ENCODE data around the gene NOX4.

DNA sequence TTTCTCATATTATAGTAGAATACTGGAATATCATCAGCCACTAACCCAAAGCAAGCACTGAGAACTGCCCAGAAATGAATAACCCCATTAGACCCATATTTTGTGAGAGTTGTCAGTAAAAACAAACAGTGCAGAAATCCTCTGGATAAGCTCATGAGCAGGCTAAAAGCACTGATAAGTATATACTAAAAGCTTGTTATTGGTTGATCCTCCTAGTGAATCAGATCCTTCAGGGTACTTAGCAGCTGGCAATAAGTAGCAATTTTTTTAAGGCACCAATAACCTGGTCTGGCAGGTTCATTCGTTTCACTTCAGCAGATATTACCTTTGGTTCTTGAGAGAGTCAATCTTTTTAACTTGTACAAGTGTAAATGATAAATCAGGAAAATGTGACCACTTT lies 1.2 kb downstream of the NOX4 start:
- TF ChIP-seq CTCF (IDR thresholded peaks at IDR 0.05) (no peak), EP300 (IDR thresholded peaks at IDR 0.05) (no peak), POLR2A (IDR thresholded peaks at IDR 0.05) (no peak)
